Body of pancreas (tissue), 4 donors: ENCODE data around the gene SYNPO.

Experiments used
- POLR2A ChIP-seq, 3 donors: fragments of 450-650 bp; IDR thresholded peaks; one replicate each; pipeline ENCODE4 v1.6.1; 2016; ENCODE audit warnings: antibody characterized with exemption in 3 of 3, mild to moderate bottlenecking in 2 of 3
- TF ChIP-seq, protein P1 (sequence below), 7 experiments: fragments of 450-650 bp in 4 of 7; fragments of 200-600 bp in 3 of 7; sonication (generic) in 3 of 7; IDR thresholded peaks; one replicate each; pipeline ENCODE4 v1.5.1; 2016 to 2019; ENCODE audit warnings: antibody characterized with exemption in 7 of 7

DNA sequence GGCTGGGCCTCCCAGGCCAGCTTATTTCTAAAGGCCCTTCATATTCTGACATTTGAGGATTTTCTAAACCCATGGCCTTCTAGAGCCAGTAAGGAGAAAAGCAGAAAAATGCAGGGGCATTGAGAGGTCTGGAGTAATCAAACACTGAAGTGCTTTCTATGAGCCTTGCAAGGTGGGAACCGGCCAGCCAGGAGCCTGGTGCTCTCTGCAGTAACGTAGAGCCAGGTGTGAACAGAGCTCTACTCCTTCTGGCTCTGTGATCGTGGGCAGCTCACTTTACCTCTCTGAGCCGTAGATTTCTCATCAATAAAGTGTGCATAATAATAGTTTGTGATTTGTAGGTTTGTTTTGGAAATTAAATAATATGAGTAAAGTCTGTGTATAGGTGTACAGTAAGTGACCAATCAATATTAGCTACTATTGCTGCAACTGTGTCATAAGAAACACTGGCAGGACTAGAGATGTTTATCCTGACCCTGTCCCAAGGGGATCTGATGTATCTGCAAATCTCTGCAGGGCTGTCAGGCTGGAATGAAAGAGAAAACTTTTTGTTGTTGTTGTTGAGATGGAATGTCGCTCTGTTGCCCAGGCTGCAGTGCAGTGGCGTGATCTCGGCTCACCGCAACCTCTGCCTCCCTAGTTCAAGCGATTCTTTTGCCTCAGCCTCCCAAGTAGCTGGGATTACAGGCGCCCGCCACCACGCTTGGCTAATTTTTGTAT lies 2.7 kb downstream of the SYNPO start:
- TF ChIP-seq, protein P1, sequence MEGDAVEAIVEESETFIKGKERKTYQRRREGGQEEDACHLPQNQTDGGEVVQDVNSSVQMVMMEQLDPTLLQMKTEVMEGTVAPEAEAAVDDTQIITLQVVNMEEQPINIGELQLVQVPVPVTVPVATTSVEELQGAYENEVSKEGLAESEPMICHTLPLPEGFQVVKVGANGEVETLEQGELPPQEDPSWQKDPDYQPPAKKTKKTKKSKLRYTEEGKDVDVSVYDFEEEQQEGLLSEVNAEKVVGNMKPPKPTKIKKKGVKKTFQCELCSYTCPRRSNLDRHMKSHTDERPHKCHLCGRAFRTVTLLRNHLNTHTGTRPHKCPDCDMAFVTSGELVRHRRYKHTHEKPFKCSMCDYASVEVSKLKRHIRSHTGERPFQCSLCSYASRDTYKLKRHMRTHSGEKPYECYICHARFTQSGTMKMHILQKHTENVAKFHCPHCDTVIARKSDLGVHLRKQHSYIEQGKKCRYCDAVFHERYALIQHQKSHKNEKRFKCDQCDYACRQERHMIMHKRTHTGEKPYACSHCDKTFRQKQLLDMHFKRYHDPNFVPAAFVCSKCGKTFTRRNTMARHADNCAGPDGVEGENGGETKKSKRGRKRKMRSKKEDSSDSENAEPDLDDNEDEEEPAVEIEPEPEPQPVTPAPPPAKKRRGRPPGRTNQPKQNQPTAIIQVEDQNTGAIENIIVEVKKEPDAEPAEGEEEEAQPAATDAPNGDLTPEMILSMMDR (IDR thresholded peaks at IDR 0.05), result no peak
- no peak for TF ChIP-seq POLR2A (IDR thresholded peaks at IDR 0.05)
